Endothelial cell of umbilical vein (primary cell): Measurements from ENCODE around the gene NDUFB4. TPM values are rescaled to one million over a fixed set of nuclear protein-coding genes. Genes with fewer than 3 reads are reported as not detected.

ENCODE experiments used
- BruUV-seq: library from RNA; stranded (reverse); fragments of 400-500 nt; replicated peaks from 2 replicates; lab custom pipeline; 2021; lab: Mats Ljungman, UMichigan
- CTCF ChIA-PET: fragments of 300-600, 350-600 bp; sonication (Branson Sonifier 250); formaldehyde crosslinking; loops from one replicate; lab custom pipeline; 2021; ENCODE audit warnings: antibody characterized with exemption, inconsistent platforms; lab: Charles Lee
- POLR2A ChIA-PET: fragments of 300-600, 350-600 bp; sonication (Branson Sonifier 250); formaldehyde crosslinking; loops from one replicate; lab custom pipeline; 2021; ENCODE audit warnings: antibody characterized with exemption, inconsistent platforms; lab: Charles Lee
- DNase-seq: peaks from one replicate; pipeline ENCODE4 v3.0.0-alpha.2; 2011; ENCODE audit warnings: low read depth, low spot score
- FAIRE-seq: peaks from 2 replicates; lab custom pipeline; 2011; peaks lifted over from hg19 to GRCh38; lab: Jason Lieb, UNC
- H2AFZ ChIP-seq: 2 replicates; pipeline ENCODE4 v1.6.0; 2012; ENCODE audit warnings: low read depth, low read length, control low read depth, inconsistent platforms
- H3K27ac ChIP-seq: 2 replicates; pipeline ENCODE4 v1.5.1; 2011; ENCODE audit warnings: low read depth, mild to moderate bottlenecking, control low read depth, low read length, moderate library complexity; ENCODE audit not compliant: insufficient read depth
- H3K27me3 ChIP-seq, 2 experiments: 2 replicates each; pipeline versions ENCODE4 v1.6.0 to v1.6.1; 2011; ENCODE audit warnings: low read length in 2 of 2, mixed read lengths in 1 of 2; ENCODE audit not compliant: control insufficient read depth in 2 of 2, insufficient read depth in 2 of 2
- H3K36me3 ChIP-seq, 2 experiments: 2 replicates in 1 of 2; 3 replicates in 1 of 2; pipeline ENCODE4 v1.5.1; 2011; ENCODE audit warnings: low read length in 2 of 2, mild to moderate bottlenecking in 1 of 2, moderate library complexity in 1 of 2; ENCODE audit not compliant: control insufficient read depth in 2 of 2, insufficient read depth in 2 of 2; ENCODE audit errors: extremely low read depth in 1 of 2
- H3K4me1 ChIP-seq: 3 replicates; pipeline ENCODE4 v1.5.1; 2011; ENCODE audit warnings: mild to moderate bottlenecking, low read length; ENCODE audit not compliant: control insufficient read depth, insufficient read depth; ENCODE audit errors: extremely low read depth
- H3K4me2 ChIP-seq: 2 replicates; pipeline ENCODE4 v1.6.1; 2011; ENCODE audit warnings: low read length, control low read depth, mixed read lengths; ENCODE audit not compliant: insufficient read depth
- H3K4me3 ChIP-seq, 3 experiments: fragments of 200-600 bp in 1 of 3; sonication (generic), shearing (Covaris generic) in 1 of 3; replicated peaks in 1 of 3; 2 replicates each; pipeline ENCODE4 v1.5.1; 2011 to 2016; ENCODE audit warnings: control low read depth in 3 of 3, low read length in 3 of 3, mild to moderate bottlenecking in 2 of 3, inconsistent platforms in 1 of 3, low read depth in 1 of 3, moderate library complexity in 1 of 3; ENCODE audit not compliant: insufficient read depth in 1 of 3
- H3K79me2 ChIP-seq: 2 replicates; pipeline ENCODE4 v1.6.0; 2012; ENCODE audit warnings: low read length, inconsistent platforms; ENCODE audit not compliant: control insufficient read depth, insufficient read depth
- H3K9ac ChIP-seq: replicated peaks from 2 replicates; pipeline ENCODE3; 2011; ENCODE audit warnings: low read length, control low read depth; ENCODE audit not compliant: insufficient read depth; ENCODE audit errors: extremely low read depth
- H3K9me1 ChIP-seq: replicated peaks from 3 replicates; pipeline ENCODE4 v1.6.0; 2011; ENCODE audit warnings: mild to moderate bottlenecking, low read length; ENCODE audit not compliant: control insufficient read depth, insufficient read depth; ENCODE audit errors: extremely low read depth
- H3K9me3 ChIP-seq: replicated peaks from 2 replicates; pipeline ENCODE4 v1.5.1; 2012; ENCODE audit warnings: low read length, inconsistent platforms; ENCODE audit not compliant: control insufficient read depth, insufficient read depth
- H4K20me1 ChIP-seq: replicated peaks from 2 replicates; pipeline ENCODE3; 2011; ENCODE audit warnings: mild to moderate bottlenecking, low read length; ENCODE audit not compliant: control insufficient read depth, insufficient read depth; ENCODE audit errors: extremely low read depth
- EZH2 ChIP-seq: IDR thresholded peaks from 2 replicates; pipeline ENCODE4 v1.6.1; 2012; ENCODE audit warnings: borderline replicate concordance, low read depth, mild to moderate bottlenecking, moderate library complexity, low read length, inconsistent platforms; ENCODE audit not compliant: severe bottlenecking
- FOS ChIP-seq: IDR thresholded peaks from 2 replicates; pipeline ENCODE4 v1.6.1; 2011; ENCODE audit warnings: mild to moderate bottlenecking, low read length, moderate library complexity, borderline replicate concordance; ENCODE audit not compliant: insufficient read depth
- GATA2 ChIP-seq: IDR thresholded peaks from 2 replicates; pipeline ENCODE4 v1.7.0; 2011; ENCODE audit warnings: low read depth, mild to moderate bottlenecking, moderate library complexity, mixed read lengths, low read length; ENCODE audit not compliant: insufficient read length, insufficient read depth
- JUN ChIP-seq: IDR thresholded peaks from 2 replicates; pipeline ENCODE4 v1.6.1; 2011; ENCODE audit warnings: borderline replicate concordance, low read depth; ENCODE audit not compliant: insufficient read length, insufficient read depth
- MYC ChIP-seq: IDR thresholded peaks from one replicate; pipeline ENCODE4 v1.6.1; 2011; ENCODE audit warnings: mild to moderate bottlenecking, low read depth, low read length
- POLR2A ChIP-seq: IDR thresholded peaks from 2 replicates; pipeline ENCODE4 v1.6.1; 2012; ENCODE audit warnings: low read depth, mild to moderate bottlenecking, control low read depth, low read length
- POLR2AphosphoS5 ChIP-seq: IDR thresholded peaks from 2 replicates; pipeline ENCODE4 v1.6.1; 2012; ENCODE audit warnings: low read depth, mild to moderate bottlenecking, control low read depth, low read length, moderate library complexity; ENCODE audit not compliant: insufficient read depth
- dilution Hi-C: fragments of 300-500 bp; cut with MboI; formaldehyde crosslinking; loops from one replicate; pipeline ENCODE4 v1.15.0; 2019; ENCODE audit warnings: low sequenced_read_pairs; ENCODE audit not compliant: extremely low pct_ligation_motif_present
- intact Hi-C: fragments of 100-400 bp; cut with micrococcal nuclease; formaldehyde crosslinking; loops from one replicate; pipeline ENCODE4 v1.10.0; 2022
- polyA plus RNA-seq, 4 experiments: library from polyadenylated mRNA; depleted of rRNA in 3 of 4; stranded (reverse) in 3 of 4; unstranded in 1 of 4; fragments of >200 nt; gene quantifications; 2 replicates each; pipeline versions ENCODE4 v1.2.1 to v1.2.3, GENCODE V29; 2011 to 2012; ENCODE audit warnings: missing spikeins in 1 of 4
- total RNA-seq: library from RNA; stranded (reverse); gene quantifications from 2 replicates; pipeline ENCODE4 v1.2.3, GENCODE V29; 2021
- TF ChIP-seq, protein P1 (sequence below), 2 donors: IDR thresholded peaks; 1 replicate in 1 of 2; 2 replicates in 1 of 2; pipeline ENCODE4 v1.5.1; 2011; ENCODE audit warnings: low read length in 2 of 2, mild to moderate bottlenecking in 2 of 2, moderate library complexity in 2 of 2, control low read depth in 1 of 2, inconsistent platforms in 1 of 2, low read depth in 1 of 2; ENCODE audit not compliant: insufficient read depth in 1 of 2; ENCODE audit errors: extremely low read depth in 1 of 2
- TF ChIP-seq, protein P2 (sequence below): IDR thresholded peaks from 2 replicates; pipeline ENCODE4 v1.6.1; 2011; ENCODE audit not compliant: insufficient read depth, insufficient read length

Gene NDUFB4
- total and polyA plus RNA-seq, 2 donors (not counting 3 experiments of a cell fraction or from before 2014, with no cell fraction given): 140 to 191 TPM

DNA sequence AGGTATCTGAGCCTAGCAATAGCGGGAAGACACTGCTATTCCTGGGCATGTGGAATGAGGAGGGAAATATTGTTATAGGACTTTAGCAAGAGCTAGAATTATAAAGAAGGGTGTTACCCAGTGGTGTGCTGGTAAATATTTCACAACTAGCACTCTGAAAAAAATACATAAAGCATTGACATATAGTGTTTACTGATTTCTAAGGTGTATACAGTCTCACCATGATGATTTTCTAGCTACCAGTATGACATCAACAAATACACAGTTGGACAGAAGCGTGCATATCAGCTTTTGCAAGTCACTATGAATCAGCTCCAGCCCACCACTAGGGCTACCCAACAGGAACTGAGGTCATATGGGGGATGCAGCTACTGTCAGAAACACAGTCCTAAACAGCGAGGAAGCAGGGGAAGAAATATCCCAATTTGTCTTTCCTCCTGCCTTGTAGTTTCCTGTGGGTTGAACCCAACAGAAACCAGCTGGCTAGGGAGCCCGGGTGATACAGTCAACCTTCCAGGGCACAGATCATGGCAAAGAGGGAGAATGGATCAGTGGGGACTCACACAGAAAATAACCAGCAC lies 46.3 kb downstream of the NDUFB4 start:
- Histone ChIP-seq H3K9me3 (no peaks in the 10 kb centered on the region), H3K79me2 (no peaks in the 10 kb centered on the region), H3K27ac (peak overlapping the region; percentile 54), H3K4me1 (peaks cover 9% of the 10 kb centered on the region), H3K9ac (peak overlapping the region; percentile 14), H2AFZ (peak overlapping the region; percentile 92), H3K4me2 (peak overlapping the region; percentile 57), H3K9me1 (no peaks in the 10 kb centered on the region), H3K36me3 (no peaks in the 10 kb centered on the region), H3K27me3 (no peaks in the 10 kb centered on the region), H3K4me3 (no peak overlapping the region), H4K20me1 (no peaks in the 10 kb centered on the region)
- no TSS peak for BruUV-seq
- POLR2A ChIA-PET: interaction anchor here (1.1 kb wide), 1 partner anchor 100 kb away, joined by 3 read pairs; the partner anchor contains the start of genes GTF2E1 and RABL3
- intact Hi-C loops: loop anchor here (2.0 to 5.0 kb wide), 2 partner anchors 36 to 265 kb away; partner anchors contain the start of gene STXBP5L
- DNase-seq (peak; percentile 40), FAIRE-seq (peak; percentile 86)
- TF ChIP-seq MYC: no peak
- TF ChIP-seq, protein P1, sequence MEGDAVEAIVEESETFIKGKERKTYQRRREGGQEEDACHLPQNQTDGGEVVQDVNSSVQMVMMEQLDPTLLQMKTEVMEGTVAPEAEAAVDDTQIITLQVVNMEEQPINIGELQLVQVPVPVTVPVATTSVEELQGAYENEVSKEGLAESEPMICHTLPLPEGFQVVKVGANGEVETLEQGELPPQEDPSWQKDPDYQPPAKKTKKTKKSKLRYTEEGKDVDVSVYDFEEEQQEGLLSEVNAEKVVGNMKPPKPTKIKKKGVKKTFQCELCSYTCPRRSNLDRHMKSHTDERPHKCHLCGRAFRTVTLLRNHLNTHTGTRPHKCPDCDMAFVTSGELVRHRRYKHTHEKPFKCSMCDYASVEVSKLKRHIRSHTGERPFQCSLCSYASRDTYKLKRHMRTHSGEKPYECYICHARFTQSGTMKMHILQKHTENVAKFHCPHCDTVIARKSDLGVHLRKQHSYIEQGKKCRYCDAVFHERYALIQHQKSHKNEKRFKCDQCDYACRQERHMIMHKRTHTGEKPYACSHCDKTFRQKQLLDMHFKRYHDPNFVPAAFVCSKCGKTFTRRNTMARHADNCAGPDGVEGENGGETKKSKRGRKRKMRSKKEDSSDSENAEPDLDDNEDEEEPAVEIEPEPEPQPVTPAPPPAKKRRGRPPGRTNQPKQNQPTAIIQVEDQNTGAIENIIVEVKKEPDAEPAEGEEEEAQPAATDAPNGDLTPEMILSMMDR (IDR thresholded peaks at IDR 0.05; ENCODE audit: extremely low read depth in 1 of 2, insufficient read depth in 1 of 2, low read depth in 1 of 2, low read length in 2 of 2): peak in 1 of 2 donors; percentile 3
- peak; percentile 34 for TF ChIP-seq JUN
- peak; percentile 32 for TF ChIP-seq POLR2AphosphoS5
- no peak for TF ChIP-seq POLR2A
- no peak for TF ChIP-seq EZH2
- TF ChIP-seq GATA2: no peak
- TF ChIP-seq, protein P2, sequence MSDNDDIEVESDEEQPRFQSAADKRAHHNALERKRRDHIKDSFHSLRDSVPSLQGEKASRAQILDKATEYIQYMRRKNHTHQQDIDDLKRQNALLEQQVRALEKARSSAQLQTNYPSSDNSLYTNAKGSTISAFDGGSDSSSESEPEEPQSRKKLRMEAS: no peak
- peak; percentile 87 for TF ChIP-seq FOS
- dilution Hi-C loops: no loop called here
- CTCF ChIA-PET: interaction anchor here (0.9 to 1.7 kb wide), 6 partner anchors 11 to 152 kb away, joined by 3 to 9 read pairs (median 4); no protein-coding TSS in a partner anchor
